GM21367 (cell line): ENCODE measurements around the gene COX4I1.

Experiments used
- ATAC-seq: cut with Tn5 transposase; IDR thresholded peaks from one replicate; pipeline ENCODE4 v1.9.1; 2021; ENCODE audit not compliant: unreplicated experiment

The COX4I1 gene

DNA sequence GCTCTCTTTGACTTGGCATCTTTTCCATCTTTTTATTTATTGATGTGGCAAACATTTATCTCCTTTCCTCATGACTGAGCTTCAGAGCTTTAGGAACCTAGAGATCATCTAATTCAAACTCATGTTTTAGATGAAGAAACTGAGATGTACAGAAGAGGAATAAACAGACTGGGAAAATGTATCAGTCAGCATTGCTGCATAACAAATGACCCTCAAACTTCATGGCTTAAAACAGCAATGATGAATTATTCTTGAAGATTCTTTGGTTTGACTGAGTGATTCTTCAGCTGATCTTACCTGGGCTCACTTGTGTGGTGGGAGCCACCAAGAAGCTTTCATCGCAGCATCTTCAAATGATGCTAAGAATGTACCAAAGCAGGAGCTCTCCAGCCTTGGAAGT, 55.4 kb downstream of the COX4I1 start:
- ATAC-seq = no peak

GRCh38 chr16:85856079-85856478, 56.6 kb downstream of the COX4I1 start:
- ATAC-seq = no peak

DNA sequence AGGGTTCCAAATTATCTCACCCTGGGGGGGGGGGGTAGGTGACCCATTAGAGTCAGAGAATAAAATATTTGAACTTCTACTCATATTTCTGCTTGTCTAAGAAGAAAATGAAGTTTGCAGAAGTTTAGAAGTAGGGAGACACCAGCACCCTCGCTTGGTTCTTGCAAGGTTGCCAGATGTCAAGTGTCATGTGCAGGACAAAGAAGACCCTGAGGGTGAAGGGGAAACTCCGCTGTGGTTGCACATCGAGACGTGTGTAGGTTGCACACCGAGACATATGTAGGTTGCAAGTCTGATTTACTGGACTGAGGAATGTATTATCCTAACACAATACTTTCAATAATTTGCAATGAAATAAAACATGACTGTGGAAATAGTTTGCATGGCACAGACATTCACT, 57.1 kb downstream of the COX4I1 start:
- ATAC-seq = no peak
